Cardiac fibroblast (primary cell): ENCODE data around the gene PRSS56.

ENCODE experiments used
- DNase-seq, 2 donors: peaks; one replicate each; pipeline versions ENCODE4 v3.0.0 to v3.0.0-alpha.2; 2010; ENCODE audit warnings: low read depth in 2 of 2
- H3K4me3 ChIP-seq, 2 donors: replicated peaks in 1 of 2; 1 replicate in 1 of 2; 2 replicates in 1 of 2; pipeline ENCODE4 v1.5.1; 2011; ENCODE audit warnings: low read depth in 2 of 2, low read length in 2 of 2, mild to moderate bottlenecking in 2 of 2, moderate library complexity in 1 of 2
- CTCF ChIP-seq: IDR thresholded peaks from one replicate; pipeline ENCODE4 v1.5.1; 2011; ENCODE audit warnings: low read depth, mild to moderate bottlenecking, low read length, inconsistent platforms

Gene PRSS56

GRCh38 chr2:232511336-232511890 lies 8.8 kb upstream of the PRSS56 start:
- no peak overlapping the region for H3K4me3 ChIP-seq
- TF ChIP-seq CTCF = no peak
- DNase-seq = no peak

GRCh38 chr2:232512602-232513001 lies 7.6 kb upstream of the PRSS56 start:
- DNase-seq = no peak
- TF ChIP-seq CTCF = no peak
- H3K4me3 ChIP-seq = no peak overlapping the region

- no peak for TF ChIP-seq CTCF
- H3K4me3 ChIP-seq = no peak overlapping the region
- DNase-seq = no peak
Measured at GRCh38 chr2:232513353-232513752, 6.8 kb upstream of the PRSS56 start.

- no peak for TF ChIP-seq CTCF
- no peak for DNase-seq
- H3K4me3 ChIP-seq = no peak overlapping the region
Measured at GRCh38 chr2:232515639-232516038, 4.5 kb upstream of the PRSS56 start.

- H3K4me3 ChIP-seq = no peak overlapping the region
- no peak for DNase-seq
- TF ChIP-seq CTCF = no peak
Measured at GRCh38 chr2:232516551-232516950, 3.6 kb upstream of the PRSS56 start.

GRCh38 chr2:232518844-232519243 lies 1.3 kb upstream of the PRSS56 start:
- no peak overlapping the region for H3K4me3 ChIP-seq
- no peak for TF ChIP-seq CTCF
- DNase-seq = no peak

- no peak overlapping the region for H3K4me3 ChIP-seq
- TF ChIP-seq CTCF = no peak
- DNase-seq = no peak
Measured at GRCh38 chr2:232520489-232520888, 301 bp downstream of the PRSS56 start.
